DMS153 (cell line): ENCODE data around the gene ITGB4.

Source experiments
- DNase-seq: peaks from one replicate; lab custom pipeline; 2025; lab: John Stamatoyannopoulos, UW

Gene ITGB4

DNA sequence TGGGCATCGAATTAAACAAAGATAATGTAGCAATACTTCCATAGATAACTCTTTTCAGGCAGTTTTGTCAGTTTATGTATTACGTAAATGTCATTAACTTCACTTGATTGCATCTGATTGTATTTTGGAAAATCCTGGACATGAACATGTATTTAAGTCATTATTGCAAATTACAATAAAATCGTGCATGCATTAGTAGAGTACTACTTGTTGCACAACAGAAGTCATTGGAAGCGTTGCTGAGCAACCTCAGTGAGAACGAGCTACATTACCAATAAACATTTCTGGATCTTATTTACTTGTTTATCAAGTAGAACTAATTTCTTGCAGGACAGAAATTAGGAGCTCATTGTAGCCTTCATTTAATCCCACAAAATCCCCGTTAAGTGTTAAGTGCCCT lies 70.0 kb downstream of the ITGB4 start:
- DNase-seq = no peak

DNA sequence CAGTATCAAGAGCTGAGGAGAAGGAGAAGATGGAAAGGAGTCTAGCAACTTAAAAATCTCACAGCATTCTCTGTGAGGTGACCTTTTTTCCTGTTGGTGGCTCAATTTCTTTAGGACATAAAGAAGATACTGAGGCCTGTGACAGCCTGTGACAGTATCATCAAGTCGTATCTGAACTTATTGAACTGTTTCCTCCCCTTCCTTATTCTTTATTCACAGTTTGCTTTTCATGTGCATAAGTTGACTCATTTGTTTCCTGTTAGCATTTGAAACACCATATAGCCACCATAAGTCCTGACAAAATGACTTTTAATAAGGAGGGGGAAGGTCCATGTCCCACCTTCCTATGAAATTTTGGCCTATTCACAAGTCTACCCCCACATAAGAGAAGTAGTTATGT lies 72.2 kb downstream of the ITGB4 start:
- no peak for DNase-seq

DNA sequence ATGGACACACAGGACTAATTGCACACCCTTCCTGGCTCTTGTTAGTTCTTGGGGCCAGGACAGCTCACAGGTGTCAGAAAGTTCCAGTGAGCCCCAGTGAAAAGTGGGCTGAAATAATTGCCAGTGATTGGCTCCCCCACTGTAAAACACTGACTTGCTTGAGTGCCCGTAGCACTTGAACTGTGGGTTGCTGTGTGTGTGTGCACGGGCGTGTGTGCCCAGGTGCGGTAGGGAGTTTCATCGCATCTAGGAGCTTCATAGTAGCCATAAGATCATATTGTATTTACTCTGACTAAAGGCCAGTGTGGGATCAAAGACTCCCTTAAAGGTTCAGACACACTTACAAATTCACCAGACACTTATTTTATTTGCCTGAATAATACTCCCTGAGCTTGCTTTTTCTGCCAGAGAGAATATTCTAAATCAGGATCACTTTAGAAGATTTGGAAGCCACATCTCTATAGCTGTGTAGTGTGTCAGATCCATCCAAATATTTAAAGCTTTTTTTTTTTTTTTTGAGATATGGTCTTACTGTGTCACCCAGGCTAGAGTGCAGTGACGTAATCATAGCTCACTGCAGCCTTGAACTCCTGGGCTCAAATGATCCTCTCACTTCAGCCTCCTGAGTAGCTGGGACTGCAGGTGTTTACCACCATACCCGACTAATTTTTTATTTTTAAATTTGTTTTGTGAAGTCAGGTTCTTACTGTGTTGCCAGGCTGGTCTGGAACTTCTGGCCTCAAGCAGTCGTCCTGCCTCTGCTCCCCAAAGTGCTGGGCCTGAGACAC lies 74.8 kb downstream of the ITGB4 start:
- no peak for DNase-seq

DNA sequence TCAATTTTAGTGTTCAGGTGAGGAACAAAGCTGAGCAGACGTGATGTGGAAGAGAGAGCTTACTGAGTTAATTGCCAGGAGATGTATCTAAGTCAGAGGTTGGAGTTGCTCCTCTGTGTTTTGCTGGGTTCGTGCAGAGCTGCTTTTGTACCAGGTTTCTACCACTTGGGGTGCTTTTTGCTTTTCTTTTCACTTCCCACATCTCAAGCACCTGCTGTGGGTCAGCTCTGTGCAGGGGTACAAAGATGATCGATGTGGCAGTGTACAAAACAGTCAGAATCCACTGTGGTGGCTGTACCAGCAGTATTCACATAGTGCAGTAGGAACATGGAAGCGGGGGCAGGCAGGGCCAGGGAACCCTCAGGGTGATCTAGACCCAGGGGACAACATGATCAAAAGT lies 78.1 kb downstream of the ITGB4 start:
- DNase-seq = no peak

DNA sequence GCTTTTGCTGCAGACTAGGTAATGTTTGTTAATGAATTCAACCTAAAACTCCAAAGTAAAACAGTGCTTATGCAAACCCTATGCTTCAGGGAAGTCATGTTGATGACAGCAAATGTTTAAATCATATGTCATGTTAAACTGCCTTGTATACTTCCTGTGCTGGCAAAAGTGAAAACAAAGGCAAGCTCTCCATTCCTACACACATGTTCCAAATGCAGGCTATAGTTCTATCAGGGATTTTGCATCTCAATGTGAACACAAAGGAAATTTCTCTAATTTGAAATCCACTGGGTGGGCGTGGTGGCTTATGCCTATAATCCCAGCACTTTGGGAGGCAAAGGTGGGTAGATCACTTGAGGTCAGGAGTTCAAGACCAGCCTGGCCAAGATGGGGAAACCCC lies 82.6 kb downstream of the ITGB4 start:
- no peak for DNase-seq

DNA sequence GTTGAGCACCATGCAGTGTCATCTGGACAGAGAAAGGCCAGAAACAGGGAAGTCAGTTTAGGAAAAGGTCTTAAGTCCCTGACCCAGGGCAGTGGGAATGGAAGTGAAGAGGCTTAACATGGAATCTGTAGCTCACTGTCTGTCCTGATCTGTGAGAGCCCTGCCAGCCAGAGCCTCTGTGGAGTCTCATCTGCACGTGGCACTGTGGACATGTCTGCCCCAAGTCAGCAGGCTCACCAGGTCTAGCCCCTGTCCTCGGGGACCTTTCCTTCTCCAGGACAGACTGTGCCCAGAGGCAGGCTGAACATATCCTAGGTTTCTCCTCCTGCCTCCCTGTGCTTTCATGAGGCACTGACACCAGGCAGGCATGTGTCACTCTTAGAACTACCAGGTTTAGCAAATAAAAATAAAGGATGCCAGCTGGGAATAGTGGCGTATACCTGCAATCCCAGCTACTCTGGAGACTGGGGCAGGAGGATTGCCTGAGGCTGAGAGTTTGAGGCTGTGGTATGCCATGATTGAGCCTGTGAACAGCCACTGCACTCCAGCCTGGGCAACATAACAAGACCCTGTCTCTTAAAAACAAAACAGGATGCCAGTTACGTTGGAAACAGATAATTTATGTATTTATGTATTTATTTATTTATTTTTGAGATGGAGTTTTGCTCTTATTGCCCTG lies 85.7 kb downstream of the ITGB4 start:
- DNase-seq = no peak
